ENCODE data around the gene SLC38A1. TPM values are rescaled to one million over a fixed set of nuclear protein-coding genes. Genes with fewer than 3 reads are reported as not detected.
A peak's percentile ranks its signal among the peaks of the same experiment; 100 is the strongest.

Gene SLC38A1
- total and polyA plus RNA-seq, 12 donors: 32.0 to 221 (median 140) TPM

DNA sequence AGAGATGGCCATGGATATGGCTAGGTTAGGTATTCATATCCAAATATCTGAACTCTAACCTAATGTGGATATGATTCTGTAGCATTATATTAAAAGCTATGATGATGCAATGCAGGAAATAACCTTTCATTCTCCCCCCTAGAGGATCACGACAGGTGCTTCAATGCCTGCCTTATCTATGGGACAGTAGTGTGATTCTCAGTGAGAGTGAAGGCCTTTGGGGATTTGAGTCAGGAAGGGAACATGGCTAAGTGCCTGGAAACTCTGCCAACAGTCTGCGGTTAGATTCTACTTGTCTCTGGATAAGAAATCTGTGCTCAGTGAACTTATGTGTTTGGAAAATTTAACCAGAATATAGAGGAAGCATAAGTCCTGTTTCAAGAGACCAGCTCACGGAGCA, 81.8 kb downstream of the SLC38A1 start:
- H3K4me3 ChIP-seq: no peak overlapping the region
- no peak overlapping the region for H3K27ac ChIP-seq
- intact Hi-C loops (cut with DNase I): no loop called here
- DNase-seq: peak in 1 of 2 donors; percentile 52
- ATAC-seq: peak in 6 of 8 donors; percentile 52 to 84 (median 62)
- WGBS, 2 donors: 14 to 17% methylated on average over 3 of the region's 3 CpGs
- H3K9me3 ChIP-seq: no peaks in the 10 kb centered on the region
- H3K27me3 ChIP-seq: no peaks in the 10 kb centered on the region
- TF ChIP-seq, protein P1, sequence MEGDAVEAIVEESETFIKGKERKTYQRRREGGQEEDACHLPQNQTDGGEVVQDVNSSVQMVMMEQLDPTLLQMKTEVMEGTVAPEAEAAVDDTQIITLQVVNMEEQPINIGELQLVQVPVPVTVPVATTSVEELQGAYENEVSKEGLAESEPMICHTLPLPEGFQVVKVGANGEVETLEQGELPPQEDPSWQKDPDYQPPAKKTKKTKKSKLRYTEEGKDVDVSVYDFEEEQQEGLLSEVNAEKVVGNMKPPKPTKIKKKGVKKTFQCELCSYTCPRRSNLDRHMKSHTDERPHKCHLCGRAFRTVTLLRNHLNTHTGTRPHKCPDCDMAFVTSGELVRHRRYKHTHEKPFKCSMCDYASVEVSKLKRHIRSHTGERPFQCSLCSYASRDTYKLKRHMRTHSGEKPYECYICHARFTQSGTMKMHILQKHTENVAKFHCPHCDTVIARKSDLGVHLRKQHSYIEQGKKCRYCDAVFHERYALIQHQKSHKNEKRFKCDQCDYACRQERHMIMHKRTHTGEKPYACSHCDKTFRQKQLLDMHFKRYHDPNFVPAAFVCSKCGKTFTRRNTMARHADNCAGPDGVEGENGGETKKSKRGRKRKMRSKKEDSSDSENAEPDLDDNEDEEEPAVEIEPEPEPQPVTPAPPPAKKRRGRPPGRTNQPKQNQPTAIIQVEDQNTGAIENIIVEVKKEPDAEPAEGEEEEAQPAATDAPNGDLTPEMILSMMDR (IDR thresholded peaks at IDR 0.05): no peak
- H3K4me1 ChIP-seq: peaks cover 0 to 18% (median 10%) of the 10 kb centered on the region in 9 donors
- no peaks in the 10 kb centered on the region for H3K36me3 ChIP-seq

DNA sequence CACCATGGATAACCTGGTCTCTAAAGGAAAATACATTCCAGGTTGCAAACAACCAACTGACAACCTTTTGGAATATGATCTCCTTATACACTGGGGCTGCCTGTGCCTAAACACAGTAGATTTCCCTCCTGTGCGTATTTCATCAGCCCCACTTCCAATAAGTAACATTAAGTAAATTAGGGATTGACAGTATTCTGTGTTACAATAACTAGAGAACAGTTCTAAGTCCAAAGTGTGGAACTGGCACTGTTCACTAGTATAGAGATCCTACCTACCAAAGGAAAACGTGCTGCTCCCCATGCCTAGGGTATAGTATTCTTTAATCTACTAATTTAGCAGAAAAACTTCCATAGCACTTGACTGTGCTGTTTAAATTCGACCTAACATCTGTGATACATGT, 82.8 kb downstream of the SLC38A1 start:
- Histone ChIP-seq H3K9me3 (no peaks in the 10 kb centered on the region), H3K36me3 (no peaks in the 10 kb centered on the region), H3K4me3 (no peak overlapping the region), H3K27ac (no peak overlapping the region), H3K4me1 (peaks cover 0 to 18% (median 10%) of the 10 kb centered on the region in 9 donors), H3K27me3 (no peaks in the 10 kb centered on the region)
- TF ChIP-seq, protein P1 (IDR thresholded peaks at IDR 0.05): no peak
- intact Hi-C loops (cut with DNase I): no loop called here
- no peak for ATAC-seq
- 87 to 90% methylated on average over 3 of the region's 3 CpGs for WGBS, 2 donors
- no peak for DNase-seq

DNA sequence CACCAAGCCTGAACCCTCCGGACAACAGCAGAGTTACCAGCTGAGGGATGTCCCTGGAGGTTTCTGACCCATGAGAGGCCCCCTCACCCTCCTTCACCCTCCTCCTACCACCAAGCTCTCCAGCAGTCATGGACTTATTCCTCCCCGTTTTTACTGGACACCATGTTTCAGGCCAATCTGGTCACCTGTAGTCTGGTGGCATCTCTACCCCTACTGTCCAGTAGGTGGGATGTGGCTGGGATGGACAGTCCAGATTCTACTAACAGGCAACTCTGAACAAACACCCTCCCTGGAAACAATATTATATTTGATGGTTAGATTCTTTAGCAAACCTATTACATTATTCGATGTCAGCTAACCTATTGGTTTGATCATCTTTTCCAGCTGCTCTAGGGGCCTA, 83.2 kb downstream of the SLC38A1 start:
- H3K4me3 ChIP-seq: no peak overlapping the region
- H3K36me3 ChIP-seq: no peaks in the 10 kb centered on the region
- TF ChIP-seq, protein P1 (IDR thresholded peaks at IDR 0.05): no peak
- no peaks in the 10 kb centered on the region for H3K27me3 ChIP-seq
- peak in 2 of 8 donors; percentile 31 to 36 for ATAC-seq
- intact Hi-C loops (cut with DNase I): no loop called here
- DNase-seq: no peak
- 89 to 95% methylated on average over 3 of the region's 3 CpGs for WGBS, 2 donors
- H3K4me1 ChIP-seq: peaks cover 0 to 18% (median 10%) of the 10 kb centered on the region in 9 donors
- no peak overlapping the region for H3K27ac ChIP-seq
- H3K9me3 ChIP-seq: no peaks in the 10 kb centered on the region

DNA sequence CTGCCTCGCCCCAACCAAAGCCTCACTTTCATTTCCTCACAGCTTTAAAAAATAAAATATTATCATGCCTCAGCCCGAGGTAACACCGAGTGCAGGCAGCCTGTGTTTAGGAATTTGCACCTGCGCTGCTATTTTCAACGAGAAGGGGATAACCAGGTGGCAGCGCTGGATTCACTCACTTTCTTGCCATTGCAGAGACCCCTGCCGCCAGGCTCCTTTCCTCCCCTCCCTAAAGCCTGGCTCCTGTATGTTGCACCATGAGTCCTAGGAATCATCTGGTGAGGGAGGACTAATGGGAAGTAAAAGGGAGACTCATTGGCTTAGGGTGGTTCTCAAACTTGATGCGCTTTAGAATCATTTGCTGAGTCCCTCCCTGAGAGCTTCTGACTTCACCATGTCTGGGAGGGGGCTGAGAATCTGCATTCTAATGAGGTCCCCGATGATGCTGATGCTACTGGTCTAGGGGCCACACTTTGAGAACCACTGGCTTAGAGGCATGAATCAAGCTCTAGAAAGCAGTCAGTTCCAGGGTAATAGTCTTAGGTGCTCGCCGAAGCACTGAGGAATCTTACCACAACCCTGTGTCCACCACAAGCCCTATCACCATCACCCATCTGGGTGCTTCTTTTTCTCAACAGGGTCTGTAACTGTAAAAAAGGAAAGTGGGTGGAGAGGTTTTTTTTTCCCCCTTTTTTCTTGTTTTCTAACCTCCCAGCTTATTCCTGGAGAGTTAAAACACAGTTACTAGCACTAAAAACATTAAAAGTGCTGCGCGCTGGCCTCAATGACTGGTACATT, 83.8 kb downstream of the SLC38A1 start:
- DNase-seq (no peak), ATAC-seq (no peak)
- H3K4me1 ChIP-seq: peaks cover 0 to 18% (median 10%) of the 10 kb centered on the region in 9 donors
- no peaks in the 10 kb centered on the region for H3K9me3 ChIP-seq
- 89 to 91% methylated on average over 13 of the region's 13 CpGs for WGBS, 2 donors
- intact Hi-C loops (cut with DNase I): no loop called here
- no peaks in the 10 kb centered on the region for H3K27me3 ChIP-seq
- no peaks in the 10 kb centered on the region for H3K36me3 ChIP-seq
- H3K4me3 ChIP-seq: no peak overlapping the region
- TF ChIP-seq, protein P1 (IDR thresholded peaks at IDR 0.05): no peak
- no peak overlapping the region for H3K27ac ChIP-seq
